HS-5 (cell line): ENCODE data around the gene LDLRAD2.

ENCODE experiments used
- DNase-seq: peaks from one replicate; pipeline ENCODE4 v3.0.0-alpha.2; 2012; ENCODE audit warnings: low read depth

The LDLRAD2 gene

DNA sequence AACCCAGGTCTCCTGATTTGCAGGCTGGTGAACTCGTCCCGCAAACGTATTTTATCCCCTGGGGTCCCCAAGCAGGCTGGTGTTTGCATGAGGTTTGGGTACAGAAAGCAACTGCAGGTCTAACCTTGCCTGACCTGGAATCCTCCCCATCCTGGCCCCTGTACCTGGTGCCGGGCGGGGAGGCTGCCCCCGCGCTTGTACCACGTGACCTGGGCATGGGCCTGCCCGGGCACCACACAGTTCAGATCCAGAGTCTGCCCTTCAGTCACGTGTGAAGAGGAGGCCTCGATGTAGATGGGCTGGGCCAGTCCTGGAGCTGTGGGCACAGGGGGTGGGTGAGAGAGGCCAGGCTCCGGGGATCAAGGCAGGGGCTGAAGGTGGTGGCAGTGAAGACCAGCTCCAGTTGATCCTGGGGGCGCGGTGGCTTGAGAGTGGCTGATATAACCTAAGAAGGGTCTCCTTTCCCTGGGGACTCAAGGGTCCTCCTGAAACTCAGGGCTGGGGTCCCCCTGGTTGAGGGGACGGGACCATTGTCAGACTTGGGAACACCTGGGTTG is 30.6 kb downstream of the LDLRAD2 start:
- no peak for DNase-seq

DNA sequence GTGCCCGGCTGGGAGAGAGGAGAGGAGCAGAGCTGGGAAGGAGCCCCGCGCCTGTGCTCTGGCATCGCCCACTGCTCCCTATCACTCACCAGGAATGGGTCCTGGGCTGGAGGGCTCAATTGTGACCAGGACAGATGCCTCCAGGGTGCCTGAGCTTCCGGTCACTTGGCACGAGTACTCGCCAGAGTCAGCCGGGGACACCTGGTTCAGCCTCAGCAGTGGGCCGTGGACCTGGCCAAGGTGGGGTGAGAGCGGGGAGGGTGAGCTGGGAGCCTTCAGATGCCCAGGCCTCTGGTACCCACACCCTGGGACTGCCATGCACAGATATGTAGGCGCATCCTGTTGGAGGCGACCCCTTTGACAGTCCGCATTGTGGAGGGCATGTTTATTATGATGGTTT is 31.1 kb downstream of the LDLRAD2 start:
- no peak for DNase-seq

DNA sequence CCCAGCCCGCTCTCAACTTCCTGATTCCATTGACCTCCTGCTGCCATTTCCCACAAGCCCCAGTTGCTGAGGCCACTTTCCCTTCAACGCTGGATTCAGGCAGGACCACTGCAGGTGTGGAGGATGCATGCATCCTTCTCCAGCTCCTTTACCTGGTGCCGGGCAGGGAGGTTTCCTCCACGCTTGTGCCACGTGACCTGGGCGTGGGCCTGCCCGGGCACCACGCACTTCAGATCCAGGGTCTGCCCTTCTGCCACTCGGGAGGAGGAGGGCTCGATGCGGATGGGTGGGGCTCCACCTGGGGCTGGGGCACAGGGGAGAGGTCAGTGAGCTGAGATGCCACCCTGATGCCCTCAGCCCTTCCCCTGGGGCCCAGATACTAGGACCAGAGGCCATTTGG is 31.9 kb downstream of the LDLRAD2 start:
- DNase-seq = no peak

DNA sequence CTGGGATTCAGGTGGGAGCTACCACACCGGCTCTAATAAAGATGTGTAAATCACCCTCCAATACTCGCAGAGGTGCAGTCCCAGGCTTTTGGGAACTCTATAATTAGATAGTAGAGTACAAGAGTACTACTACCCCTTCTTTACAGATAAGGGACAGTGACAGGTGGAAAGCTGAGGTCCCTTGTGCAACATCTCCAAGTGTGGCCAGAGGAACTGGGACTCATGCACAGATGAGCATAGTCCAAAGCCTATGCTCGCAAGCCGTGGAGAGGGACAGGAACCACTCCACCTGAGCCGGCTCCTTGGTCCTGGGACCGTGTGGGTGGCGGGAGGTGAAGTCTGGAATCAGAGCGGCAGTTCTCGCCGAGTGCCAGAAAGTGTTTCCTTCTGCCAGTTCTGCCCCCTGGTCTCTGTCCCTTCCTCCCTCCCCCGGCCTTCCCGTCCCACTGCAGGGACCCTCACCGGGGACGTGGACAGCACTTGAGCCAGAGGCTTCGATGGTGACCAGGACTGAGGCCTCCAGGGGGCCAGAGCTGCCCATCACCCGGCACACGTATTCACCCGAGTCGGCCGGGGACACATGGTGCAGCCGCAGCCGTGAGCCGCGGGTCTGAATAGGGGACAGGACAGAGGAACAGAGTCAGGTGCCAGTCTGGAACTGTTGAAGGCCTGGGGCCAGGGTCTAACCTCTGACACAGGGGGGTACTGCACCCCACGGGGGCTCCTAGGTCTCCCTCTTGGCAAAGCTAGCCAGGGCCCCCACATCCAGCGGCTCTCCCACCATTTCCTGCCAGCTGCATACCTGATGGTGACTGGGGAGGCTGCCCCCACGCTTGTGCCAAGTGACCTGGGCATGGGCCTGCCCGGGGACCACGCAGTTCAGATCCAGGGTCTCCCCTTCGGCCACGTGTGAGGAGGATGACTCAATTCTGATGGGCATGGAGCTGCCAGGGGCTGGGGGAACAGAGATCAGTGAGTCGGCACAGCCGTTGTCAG is 33.9 kb downstream of the LDLRAD2 start:
- no peak for DNase-seq

DNA sequence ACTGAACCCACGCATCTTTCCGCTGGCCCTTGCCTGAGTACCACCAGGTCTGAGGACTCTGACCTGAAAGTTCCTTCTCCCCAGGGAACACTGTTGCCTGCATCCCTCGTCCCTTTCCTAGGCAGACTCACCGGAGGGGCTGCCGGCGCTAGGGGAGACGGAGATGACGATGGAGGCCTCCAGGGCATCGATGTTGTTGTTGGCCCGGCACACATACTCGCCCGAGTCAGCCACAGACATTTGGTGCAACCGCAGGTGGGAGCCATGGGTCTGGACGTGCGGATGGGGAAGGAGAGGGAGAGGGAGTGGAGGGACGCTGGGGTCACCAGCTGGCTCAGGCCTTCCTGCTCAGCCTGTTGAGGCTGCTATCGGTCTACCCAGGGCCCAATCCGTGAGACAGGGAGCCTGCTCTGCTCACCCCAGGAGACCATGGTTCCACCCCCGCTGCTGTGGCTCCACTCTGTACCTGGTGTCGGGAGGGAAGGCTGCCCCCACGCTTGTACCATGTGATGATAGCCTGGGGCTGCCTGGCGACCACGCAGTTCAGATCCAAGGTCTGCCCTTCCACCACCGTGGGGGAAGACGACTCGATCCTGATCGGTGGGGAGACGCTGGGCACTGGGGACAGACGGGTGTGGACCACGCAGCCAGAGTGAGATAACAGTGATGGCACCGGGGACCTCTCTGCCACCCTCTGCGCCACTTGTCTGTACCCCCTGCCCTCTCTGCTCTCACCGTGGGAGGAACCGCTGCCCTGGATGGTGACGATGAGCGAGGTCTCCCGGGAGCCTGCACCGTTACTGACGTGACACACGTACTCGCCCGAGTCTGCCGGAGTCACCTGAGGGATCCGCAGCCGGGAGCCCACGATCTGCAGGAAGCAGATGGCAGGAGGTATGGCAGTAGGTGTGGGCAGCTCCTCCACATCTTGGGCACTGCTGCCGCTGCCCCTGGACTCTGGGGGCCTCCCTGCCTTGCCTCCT is 35.4 kb downstream of the LDLRAD2 start:
- no peak for DNase-seq

DNA sequence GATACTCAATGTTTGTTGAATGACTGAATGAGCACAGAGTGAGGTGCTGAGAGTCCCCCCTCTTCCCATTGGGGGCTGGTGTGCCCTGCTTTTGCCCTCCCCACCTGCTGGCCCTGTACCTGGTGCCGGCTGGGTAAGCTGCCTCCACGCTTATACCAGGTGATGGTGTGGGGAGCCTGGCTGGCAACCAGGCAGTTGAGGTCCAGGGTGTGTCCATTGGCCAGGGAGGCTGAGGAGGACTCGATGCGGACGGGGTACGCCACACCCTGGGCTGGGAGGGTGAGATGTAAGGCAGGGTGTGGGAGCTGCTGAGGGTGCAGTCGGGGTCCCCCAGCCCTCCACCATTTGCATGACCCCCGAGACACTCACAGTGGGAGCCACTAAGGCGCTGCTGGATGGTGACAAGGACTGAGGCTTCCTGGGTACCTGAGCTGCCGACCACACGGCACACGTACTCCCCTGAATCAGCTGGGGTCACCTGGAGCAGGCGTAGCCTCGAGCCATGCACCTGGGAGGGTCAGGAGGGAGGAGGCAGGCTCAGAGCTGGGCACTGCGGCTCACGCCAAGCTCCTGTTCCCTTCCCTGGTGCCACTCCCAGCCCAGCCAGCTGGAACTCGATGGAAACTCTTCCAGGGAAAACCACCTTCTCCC is 36.6 kb downstream of the LDLRAD2 start:
- DNase-seq = no peak

DNA sequence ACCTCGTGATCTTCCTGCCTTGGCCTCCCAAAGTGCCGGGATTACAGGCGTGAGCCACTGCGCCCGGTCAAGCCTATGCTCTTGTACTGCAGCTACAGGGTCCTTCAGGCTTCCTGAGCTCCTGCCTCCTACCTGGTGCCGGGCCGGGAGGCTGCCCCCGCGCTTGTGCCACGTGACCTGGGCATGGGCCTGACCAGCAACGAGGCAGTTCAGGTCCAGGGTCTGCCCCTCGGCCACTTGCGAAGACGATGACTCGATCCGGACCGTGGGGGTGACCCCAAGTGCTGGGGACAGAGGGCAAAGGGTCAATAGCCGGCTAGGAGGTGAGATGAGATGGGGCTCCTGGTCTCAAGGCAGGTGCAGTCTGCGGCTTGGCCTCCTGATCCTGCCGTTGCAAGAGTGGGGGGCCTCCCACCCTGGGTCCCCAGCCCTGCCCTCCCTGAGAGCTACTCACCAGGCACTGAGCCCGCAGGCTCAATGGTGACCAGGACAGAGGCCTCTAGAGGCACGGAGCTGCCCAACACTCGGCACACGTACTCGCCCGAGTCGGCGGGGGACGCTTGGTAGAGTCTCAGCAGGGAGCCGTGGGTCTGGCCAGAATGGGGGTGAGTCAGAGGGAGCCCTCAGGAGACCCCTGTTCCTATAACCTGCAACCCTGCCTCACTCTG is 38.0 kb downstream of the LDLRAD2 start:
- DNase-seq = no peak

DNA sequence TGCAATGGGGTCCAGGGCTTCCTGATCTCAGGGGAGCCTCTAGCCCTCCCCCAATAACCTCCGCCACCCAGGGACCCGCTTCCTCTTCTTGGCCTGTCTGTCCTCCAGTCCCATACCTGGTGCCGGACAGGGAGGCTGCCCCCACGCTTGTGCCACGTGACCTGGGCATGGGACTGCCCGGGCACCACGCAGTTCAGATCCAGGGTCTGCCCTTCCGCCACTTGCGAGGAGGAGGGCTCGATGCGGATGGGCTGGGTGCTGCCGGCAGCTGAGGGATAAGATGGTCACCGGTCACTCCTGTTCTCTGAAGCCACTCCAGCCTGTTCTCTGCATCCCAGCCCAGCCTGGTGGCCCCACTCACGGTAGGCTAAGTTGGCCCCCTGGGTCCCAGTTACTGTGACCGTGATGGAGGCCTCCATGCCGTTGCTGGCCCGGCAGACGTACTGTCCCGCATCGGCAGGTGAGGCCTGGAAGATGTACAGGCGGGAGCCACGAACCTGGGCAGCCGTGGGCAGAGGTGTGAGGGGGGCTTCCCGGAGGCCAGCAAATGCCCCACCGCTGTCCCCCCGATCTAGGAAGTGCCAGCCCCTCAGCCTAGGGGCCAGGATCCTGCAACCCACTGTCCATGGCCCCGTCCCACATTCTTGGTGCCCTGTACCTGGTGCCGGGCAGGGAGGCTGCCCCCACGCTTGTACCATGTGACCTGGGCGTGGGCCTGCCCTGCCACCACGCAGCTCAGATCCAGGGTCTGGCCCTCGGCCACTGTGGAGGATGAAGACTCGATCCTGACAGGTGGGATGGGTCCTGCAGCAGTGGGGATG is 39.6 kb downstream of the LDLRAD2 start:
- DNase-seq = no peak

DNA sequence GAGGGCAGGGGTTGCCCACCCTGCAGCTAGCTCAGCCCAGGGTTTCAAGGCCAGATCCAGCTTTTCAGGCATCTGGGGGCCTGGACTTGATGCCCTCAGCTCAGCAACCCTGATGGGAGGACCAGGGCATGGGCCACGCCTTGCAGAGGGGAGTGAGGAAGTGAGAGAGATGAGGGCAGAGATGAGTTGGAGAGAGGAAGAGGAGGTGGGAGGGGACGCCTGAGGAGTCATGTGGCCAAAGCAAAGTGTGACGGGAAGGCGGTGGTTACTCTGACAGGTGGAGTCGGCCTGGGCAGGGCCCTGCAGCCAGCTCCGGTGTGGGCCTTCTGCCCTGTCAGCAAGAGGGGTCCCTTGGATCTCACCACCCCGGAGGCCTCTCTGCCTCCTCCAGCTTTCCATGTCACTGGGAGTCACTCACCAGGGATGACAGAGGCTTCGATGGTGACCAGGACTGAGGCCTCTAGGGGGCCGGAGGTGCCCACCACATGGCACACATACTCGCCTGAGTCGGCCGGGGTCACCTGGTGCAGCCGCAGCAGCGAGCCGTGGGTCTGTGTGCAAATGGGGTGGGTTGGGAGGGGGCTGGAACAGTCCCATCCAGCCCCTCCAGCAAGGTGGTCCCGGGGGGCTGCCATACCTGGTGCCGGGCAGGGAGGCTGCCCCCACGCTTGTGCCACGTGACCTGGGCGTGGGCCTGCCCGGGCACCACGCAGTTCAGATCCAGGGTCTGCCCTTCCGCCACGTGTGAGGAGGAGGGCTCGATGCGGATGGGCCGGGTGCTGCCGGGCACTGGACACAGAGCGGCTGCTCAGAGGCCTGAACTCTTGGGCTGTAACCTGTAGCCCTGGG is 40.4 kb downstream of the LDLRAD2 start:
- no peak for DNase-seq

DNA sequence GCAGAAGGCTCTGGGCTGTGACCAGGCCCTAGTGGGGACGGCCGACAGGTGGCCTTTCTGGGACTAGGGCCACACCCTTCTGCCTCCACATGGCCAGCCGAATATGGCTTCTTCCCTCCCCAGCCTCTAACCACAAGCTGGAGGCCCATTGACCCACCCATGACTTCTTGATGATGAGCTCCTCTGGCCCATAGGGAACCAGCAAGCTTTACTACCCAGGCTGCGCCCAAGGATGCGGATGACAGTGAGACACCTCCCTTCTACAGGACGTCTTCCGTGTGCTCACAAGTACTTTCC is 41.0 kb downstream of the LDLRAD2 start:
- no peak for DNase-seq

DNA sequence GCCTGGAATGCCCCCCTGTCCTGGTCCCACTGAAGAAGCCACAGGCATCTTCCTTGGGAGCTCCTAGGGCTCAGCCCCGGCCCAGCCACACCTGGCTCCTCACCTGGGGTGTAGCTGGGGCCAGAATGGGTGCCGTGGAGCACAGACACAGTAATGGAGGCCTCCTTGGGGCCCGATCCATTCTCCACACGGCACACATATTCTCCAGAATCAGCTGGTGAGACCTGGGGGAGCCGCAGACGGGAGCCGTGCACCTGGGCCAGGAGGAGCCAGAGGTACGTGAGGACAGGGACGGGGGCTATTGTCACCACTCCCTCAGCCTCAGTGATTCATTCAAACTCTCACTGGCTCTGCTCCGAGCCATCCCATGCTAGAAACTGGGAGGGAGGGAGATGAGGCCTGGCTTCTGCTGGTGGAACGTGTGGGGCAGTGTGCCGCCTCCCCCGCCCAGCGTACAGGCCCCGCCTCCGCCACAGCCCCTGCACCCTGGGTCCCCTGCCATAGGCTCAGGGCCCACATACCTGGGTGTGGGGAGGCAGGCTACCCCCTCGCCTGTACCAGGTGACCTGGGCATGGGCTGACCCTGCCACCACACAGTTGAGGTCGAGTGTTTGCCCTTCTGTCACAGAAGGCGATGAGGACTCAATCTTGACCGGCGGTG is 42.2 kb downstream of the LDLRAD2 start:
- no peak for DNase-seq

DNA sequence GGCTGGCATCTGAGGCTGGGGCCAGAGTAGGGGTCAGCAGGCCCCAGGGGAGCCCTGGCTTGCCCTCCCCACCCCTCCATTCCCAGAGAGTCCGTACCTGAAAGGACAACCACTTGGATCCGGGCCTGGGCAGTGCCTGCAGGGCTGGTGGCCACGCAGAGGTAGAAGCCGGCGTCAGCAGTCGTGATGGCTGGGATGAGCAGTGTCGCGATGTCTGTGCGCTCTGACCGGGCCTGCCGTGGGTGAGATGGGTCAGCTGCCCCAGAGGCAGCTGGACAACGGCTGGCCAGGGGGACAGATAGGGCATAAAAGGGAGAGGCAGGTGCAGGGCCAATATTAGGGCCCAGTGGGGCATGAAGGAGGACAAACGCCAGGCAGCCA is 42.7 kb downstream of the LDLRAD2 start:
- no peak for DNase-seq

DNA sequence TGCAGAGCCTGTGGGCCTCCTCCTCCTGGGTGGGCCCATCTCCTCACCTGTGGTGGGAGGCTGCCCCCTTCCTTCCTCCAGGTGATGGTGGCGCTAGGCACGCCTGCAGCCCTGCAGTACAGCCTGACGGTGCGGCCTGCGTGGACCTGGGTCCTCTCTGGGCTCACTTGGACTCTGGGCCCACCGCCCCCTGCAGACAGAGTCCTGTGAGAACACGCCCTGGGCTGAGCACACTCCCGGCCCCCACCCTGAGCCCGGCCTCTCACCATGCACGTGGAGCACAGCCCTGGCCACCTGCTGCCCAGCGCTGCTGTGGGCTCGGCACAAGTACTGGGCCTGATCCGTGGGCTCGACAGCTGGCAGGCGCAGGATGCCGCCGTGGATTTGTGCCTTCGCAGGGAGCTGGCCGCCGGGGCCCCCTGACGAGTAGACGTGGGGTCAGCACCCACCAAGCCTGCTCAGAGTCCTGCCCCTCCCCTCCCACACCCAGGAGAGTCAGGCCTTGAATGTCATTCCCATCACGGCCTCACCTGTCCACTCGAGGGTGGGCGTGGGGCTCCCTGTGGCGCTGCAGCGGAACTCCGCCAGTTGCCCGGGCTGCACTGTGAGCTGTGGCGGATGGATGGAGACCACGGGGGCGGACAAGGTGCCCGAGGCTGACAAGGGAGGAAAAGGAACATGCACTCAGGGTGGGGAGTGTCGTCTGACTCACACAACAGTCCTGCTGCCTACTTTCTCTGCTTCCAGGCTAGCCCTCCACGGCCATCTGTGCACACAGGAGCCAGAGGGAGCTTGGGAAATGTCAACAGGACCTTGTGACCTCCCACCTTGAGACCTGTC is 43.4 kb downstream of the LDLRAD2 start:
- no peak for DNase-seq

DNA sequence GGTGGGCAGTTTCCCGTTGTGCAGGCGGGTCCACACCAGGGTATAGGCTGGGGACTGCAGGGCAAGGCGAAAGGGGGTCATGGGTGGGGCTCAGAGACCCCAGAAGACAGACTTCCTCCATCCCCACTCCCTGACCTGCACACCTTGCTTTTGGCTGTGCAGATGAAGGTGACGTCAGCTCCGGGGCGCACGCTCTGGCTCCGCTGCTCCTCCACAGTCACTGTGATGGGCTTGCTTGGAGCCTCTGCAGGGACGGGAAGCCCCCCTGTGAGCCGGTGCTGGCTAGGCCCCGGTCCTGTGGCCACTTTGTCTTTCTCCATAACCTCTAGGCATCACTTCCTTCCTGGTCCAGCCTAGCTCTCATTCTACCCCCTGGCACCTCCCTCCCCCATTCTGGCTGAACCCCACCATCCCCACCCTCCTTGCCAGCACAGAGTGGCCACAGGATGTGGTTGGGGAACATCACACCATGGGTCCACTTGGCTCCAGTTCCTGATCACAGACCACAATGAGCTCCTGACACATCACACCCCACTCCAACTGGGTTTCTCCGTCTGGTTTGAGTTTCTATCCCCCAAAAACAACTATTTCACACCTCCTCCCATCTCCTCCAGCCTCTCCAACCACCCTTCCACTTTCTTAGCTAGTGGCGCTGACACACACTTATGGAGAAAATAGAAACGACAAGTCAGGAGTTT is 45.2 kb downstream of the LDLRAD2 start:
- no peak for DNase-seq

DNA sequence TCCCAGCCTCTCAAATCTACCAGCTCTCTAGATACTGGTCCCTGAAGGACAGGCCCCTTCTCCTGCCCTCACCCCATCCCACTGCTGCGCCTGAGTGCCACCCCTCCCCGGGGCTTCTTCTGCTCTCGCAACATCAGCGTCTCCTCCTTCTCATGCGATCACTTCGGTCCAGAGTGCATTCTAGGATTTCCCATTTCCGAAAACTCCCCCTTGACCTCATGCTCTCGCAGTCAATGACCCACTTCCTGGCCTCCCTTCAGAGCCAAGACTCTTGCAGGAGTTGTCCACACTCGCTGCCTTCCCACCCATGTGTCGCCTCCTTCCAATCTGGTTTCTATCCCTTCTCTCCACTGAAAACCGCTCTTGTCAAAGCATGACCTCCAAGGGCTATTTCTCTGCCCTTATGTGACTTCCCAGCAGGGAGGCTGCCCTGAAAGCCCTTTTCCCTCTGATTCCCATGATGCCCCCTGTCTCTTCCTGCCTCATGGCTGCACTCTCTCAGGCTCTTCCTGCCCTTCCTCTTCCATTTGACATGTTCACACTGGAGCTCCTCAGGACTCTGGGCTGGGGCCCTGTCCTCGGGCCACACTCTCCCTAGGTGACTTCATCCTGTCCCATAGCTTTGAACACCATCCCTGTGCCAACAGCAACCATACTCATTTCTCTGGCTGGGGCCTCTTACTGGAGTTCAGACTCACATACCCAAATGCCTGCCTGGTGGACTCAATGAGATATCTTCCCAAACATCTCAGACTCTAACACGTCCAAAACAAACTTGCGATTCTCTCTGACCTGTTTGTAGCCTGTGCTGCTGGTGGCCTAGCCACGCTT is 46.0 kb downstream of the LDLRAD2 start:
- no peak for DNase-seq

DNA sequence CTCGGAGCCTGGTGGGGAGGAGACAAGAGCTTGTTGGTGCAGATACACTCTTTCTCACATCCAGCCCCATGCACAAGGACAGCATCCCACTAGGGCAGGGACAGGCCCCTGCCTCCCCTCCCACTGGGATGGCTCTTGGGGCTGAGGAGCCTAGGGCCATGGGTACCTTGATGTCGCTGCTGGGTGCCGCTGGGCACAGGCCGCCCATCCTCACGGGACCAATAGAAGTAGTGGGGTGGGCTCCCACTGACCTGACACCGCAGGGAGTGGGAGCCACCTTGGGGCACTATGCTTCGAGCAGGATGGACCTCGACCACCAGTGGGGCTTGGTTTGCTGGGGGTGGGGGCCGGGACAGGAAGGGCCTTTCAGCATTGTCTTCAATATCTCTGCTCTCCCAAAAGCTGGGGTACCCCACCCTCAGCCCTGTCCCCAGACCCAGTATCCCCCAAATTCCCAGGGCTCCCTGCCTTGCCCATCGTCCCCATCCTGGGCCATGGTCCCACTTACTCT is 47.7 kb downstream of the LDLRAD2 start:
- no peak for DNase-seq
